AG04449 (cell line): ENCODE results near the gene PCF11.

ENCODE experiments used
- CTCF ChIA-PET: fragments of 350-600 bp; formaldehyde crosslinking; extraction: SDS; loops from one replicate; lab custom pipeline; 2021; ENCODE audit warnings: antibody characterized with exemption; lab: Yijun Ruan, JAX
- POLR2A ChIA-PET: fragments of 400-600, 350-600 bp; formaldehyde crosslinking; extraction: SDS; loops from one replicate; lab custom pipeline; 2020; ENCODE audit warnings: antibody characterized with exemption, inconsistent platforms; lab: Yijun Ruan, JAX
- DNase-seq: peaks from one replicate; pipeline ENCODE4 v3.0.0-alpha.2; 2010; ENCODE audit warnings: low read depth, low spot score
- H3K4me3 ChIP-seq: 2 replicates; pipeline ENCODE4 v1.5.1; 2011; ENCODE audit warnings: low read depth, mild to moderate bottlenecking, control low read depth, low read length
- TF ChIP-seq, protein P1 (sequence below): IDR thresholded peaks from one replicate; pipeline ENCODE4 v1.5.1; 2011; ENCODE audit warnings: mild to moderate bottlenecking, moderate library complexity, low read length, control low read depth, inconsistent platforms; ENCODE audit not compliant: insufficient read depth; ENCODE audit errors: missing control alignments

PCF11 gene

GRCh38 chr11:83119216-83119615 lies 37.7 kb upstream of the PCF11 start:
- CTCF ChIA-PET = no interaction called here
- POLR2A ChIA-PET = no interaction called here

GRCh38 chr11:83120327-83120726 lies 36.6 kb upstream of the PCF11 start:
- ChIA-PET CTCF (interaction anchor here (0.6 to 1.0 kb wide), 2 partner anchors 9 to 26 kb away, joined by 3 to 4 read pairs; no protein-coding TSS in a partner anchor), POLR2A (no interaction called here)
- H3K4me3 ChIP-seq = no peak overlapping the region
- TF ChIP-seq, protein P1, sequence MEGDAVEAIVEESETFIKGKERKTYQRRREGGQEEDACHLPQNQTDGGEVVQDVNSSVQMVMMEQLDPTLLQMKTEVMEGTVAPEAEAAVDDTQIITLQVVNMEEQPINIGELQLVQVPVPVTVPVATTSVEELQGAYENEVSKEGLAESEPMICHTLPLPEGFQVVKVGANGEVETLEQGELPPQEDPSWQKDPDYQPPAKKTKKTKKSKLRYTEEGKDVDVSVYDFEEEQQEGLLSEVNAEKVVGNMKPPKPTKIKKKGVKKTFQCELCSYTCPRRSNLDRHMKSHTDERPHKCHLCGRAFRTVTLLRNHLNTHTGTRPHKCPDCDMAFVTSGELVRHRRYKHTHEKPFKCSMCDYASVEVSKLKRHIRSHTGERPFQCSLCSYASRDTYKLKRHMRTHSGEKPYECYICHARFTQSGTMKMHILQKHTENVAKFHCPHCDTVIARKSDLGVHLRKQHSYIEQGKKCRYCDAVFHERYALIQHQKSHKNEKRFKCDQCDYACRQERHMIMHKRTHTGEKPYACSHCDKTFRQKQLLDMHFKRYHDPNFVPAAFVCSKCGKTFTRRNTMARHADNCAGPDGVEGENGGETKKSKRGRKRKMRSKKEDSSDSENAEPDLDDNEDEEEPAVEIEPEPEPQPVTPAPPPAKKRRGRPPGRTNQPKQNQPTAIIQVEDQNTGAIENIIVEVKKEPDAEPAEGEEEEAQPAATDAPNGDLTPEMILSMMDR = no peak
- DNase-seq = no peak

More at GRCh38 chr11:83119216-83119615, 37.7 kb upstream of the PCF11 start:
- H3K4me3 ChIP-seq = no peak overlapping the region
- no peak for DNase-seq
- TF ChIP-seq, protein P1 = no peak

DNA sequence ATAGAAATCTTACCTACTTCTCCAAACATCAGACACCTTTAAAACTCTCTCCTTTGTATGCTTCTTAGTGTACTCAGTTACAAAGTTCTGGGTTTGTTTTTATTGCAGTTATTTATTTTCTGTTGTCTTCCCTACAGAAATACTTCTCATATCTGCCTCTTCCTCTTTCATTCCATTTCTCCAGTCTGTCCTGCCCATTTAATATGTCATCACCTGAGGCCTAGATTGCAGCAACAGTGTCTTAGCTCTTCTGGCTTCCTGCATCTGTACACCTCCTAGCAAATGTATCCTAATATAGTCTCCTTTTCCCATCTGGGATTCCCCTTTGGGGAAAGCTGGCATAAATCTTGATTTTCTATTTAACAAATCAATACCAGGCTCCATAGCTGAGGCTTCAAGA lies 34.9 kb upstream of the PCF11 start:
- TF ChIP-seq, protein P1 = no peak
- DNase-seq = no peak
- H3K4me3 ChIP-seq = no peak overlapping the region
- CTCF ChIA-PET = no interaction called here
- POLR2A ChIA-PET = no interaction called here

GRCh38 chr11:83122766-83123165 lies 34.2 kb upstream of the PCF11 start:
- ChIA-PET CTCF (no interaction called here), POLR2A (no interaction called here)
- H3K4me3 ChIP-seq = no peak overlapping the region
- DNase-seq = no peak
- TF ChIP-seq, protein P1 = no peak

DNA sequence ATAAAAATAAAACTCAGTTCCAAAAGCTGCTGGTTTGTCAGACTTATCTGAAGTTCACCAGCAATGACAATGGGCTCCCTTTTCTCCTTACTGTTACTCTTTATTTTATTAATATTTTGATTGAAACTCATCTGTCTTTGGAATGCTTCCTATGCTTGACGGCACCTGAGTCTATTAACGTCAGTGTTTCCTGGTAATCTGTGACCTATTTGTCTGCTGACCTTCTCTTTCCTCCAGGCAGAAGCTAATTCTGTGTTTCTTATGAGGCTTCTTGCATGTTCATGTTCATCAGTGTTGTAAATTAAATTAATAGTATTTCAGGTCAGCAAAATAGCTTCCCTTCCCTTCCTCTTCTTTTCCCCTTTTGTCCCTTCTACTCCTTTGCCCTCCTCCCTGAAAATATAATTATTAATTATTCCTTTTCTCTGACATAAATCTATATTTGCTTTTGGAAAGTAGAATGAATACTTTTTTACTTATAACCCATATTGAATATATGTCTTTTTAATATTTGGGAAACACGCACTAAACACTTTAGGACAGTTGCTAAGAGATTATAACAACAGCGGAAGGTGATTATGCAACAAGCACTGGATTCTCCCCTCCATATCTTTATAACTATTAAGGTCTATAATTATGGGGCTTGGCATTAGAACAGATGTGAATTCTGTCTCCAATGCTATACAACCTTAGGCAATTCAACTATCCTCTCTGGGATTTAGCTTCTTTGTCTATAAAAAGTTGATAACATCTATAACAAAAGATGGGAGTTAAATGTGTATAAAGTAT lies 32.1 kb upstream of the PCF11 start:
- TF ChIP-seq, protein P1 = no peak
- POLR2A ChIA-PET = no interaction called here
- H3K4me3 ChIP-seq = no peak overlapping the region
- CTCF ChIA-PET = no interaction called here
- no peak for DNase-seq

DNA sequence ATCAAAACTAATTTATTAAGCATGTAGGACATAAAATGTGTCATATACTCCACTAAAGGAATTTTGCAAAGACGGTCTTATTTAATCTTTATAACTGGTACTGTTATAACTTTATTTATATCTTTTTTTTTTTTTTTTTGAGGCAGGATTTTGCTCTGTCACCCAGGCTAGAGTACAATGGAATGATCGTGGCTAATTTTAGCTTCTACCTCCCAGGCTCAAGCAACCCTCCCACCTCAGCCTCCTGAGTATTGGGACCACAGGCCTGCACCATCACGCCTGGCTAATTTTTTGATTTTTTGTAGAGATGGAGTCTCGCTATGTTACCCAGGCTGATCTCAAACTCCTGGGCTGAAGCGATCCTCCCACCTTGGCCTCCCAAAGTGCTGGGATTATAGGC lies 31.4 kb upstream of the PCF11 start:
- DNase-seq = no peak
- CTCF ChIA-PET = no interaction called here
- TF ChIP-seq, protein P1 = no peak
- H3K4me3 ChIP-seq = no peak overlapping the region
- POLR2A ChIA-PET = no interaction called here
